Duodenal mucosa (tissue), 2 donors: ENCODE data around the gene CUL4A.

Experiments
- H3K27ac ChIP-seq: one replicate; pipeline ENCODE4 v1.7.0; 2013; ENCODE audit warnings: low read depth, low read length
- H3K27me3 ChIP-seq, 2 donors: one replicate each; pipeline ENCODE4 v1.7.0; 2013; ENCODE audit warnings: low read length in 2 of 2, control low read depth in 1 of 2; ENCODE audit not compliant: insufficient read depth in 2 of 2, control insufficient read depth in 1 of 2
- H3K36me3 ChIP-seq, 2 donors: one replicate each; pipeline ENCODE4 v1.7.0; 2013; ENCODE audit warnings: low read length in 2 of 2, control low read depth in 1 of 2; ENCODE audit not compliant: insufficient read depth in 2 of 2, control insufficient read depth in 1 of 2
- H3K4me1 ChIP-seq, 2 donors: one replicate each; pipeline ENCODE4 v1.7.0; 2013; ENCODE audit warnings: low read length in 2 of 2, control low read depth in 1 of 2; ENCODE audit not compliant: insufficient read depth in 2 of 2, control insufficient read depth in 1 of 2
- H3K4me3 ChIP-seq, 2 donors: one replicate each; pipeline ENCODE4 v1.7.0; 2013; ENCODE audit warnings: low read length in 2 of 2, low read depth in 1 of 2
- H3K9ac ChIP-seq, 2 donors: one replicate each; pipeline ENCODE4 v1.7.0; 2013; ENCODE audit warnings: low read length in 2 of 2, low read depth in 1 of 2
- H3K9me3 ChIP-seq, 2 donors: one replicate each; pipeline ENCODE4 v1.7.0; 2013; ENCODE audit warnings: low read length in 2 of 2, control low read depth in 1 of 2; ENCODE audit not compliant: control insufficient read depth in 1 of 2

CUL4A gene

DNA sequence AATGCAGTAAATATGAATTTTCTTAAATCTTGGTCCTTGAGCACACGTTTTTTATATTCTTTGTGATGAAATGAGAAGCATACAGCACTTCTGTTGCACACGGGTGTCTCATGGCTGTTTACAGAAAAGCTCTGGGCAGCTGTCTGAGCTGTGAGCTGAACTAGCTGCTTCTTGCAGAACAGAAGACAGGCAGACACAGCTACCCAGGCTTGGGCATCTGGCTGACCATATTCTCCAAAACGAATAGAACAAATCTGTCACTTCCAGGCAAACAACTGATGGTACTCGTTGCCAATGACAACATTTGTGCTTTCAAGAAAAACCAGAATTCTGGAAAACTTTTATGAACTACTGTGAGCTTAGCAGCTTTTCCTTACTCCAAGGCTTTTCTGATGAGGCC lies 17.1 kb upstream of the CUL4A start:
- Histone ChIP-seq H3K4me3 (no peak overlapping the region), H3K27me3 (no peaks in the 10 kb centered on the region), H3K36me3 (peaks cover 32 to 78% of the 10 kb centered on the region in 2 donors), H3K27ac (no peak overlapping the region), H3K9me3 (no peaks in the 10 kb centered on the region), H3K4me1 (no peaks in the 10 kb centered on the region), H3K9ac (no peak overlapping the region)

DNA sequence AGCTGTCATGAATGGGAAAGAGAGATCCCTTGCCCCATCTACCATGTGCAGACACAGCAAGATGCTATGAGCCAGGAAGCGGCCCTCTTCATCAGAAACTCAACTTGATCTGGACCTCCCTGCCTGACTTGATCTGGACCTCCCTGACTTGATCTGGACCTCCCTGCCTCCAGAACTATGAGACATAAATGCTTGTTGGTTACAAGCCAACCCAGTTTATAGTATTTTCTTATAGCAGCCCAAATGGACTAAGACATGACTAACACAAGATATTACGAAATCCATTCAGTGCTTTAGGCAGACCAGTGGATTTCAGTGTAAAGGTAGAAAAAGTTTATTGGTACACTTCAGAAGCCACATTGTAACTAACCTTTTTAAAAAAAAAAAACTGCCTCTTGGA lies 16.5 kb upstream of the CUL4A start:
- Histone ChIP-seq H3K27me3 (no peaks in the 10 kb centered on the region), H3K9ac (no peak overlapping the region), H3K27ac (no peak overlapping the region), H3K4me3 (no peak overlapping the region), H3K4me1 (no peaks in the 10 kb centered on the region), H3K9me3 (no peaks in the 10 kb centered on the region), H3K36me3 (peaks cover 38 to 83% of the 10 kb centered on the region in 2 donors)

DNA sequence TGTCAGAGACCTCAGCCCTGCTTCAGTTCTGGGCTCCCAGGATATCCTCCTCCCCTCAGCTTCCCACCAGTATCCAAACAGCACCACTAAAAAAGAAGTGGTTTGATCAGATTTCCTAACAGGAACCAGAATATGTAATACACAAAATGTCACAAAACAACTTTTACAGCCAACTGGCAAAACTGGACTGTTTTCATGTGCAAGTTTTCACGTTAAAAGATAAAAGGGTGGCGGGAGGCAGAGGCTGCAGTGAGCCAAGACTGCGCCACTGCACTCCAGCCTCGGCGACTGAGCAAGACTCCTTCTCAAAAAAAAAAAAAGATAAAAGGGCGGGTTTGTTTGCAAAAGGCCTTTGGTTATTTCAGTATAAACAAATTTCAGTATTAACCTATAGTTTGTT lies 14.1 kb upstream of the CUL4A start:
- Histone ChIP-seq H3K27ac (no peak overlapping the region), H3K4me1 (no peaks in the 10 kb centered on the region), H3K9me3 (no peaks in the 10 kb centered on the region), H3K36me3 (peaks cover 37 to 89% of the 10 kb centered on the region in 2 donors), H3K9ac (no peak overlapping the region), H3K4me3 (no peak overlapping the region), H3K27me3 (no peaks in the 10 kb centered on the region)

GRCh38 chr13:113196970-113197737 lies 12.3 kb upstream of the CUL4A start:
- Histone ChIP-seq H3K36me3 (peaks cover 33 to 73% of the 10 kb centered on the region in 2 donors), H3K9me3 (no peaks in the 10 kb centered on the region), H3K27me3 (no peaks in the 10 kb centered on the region), H3K27ac (no peak overlapping the region), H3K9ac (no peak overlapping the region), H3K4me3 (no peak overlapping the region), H3K4me1 (no peaks in the 10 kb centered on the region)

DNA sequence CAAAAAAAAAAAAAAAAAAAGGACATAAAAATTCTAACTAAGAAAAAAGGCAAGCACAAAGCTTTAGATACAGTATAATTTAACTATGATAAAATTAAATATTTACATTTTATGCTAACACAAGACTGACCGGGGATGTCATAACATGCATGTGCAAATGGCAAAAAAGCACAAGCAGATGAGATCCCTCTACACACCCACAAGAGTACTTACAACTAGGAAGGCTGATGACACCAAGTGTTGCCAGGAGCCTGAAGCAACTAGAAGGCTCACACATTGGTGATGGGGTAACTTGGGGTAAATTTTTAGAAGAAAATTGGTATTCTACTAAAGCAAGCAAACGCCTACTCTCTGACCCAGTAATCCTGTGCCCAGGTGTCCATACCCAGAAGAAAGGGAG lies 7.6 kb upstream of the CUL4A start:
- peaks cover 13 to 49% of the 10 kb centered on the region in 2 donors for H3K36me3 ChIP-seq

DNA sequence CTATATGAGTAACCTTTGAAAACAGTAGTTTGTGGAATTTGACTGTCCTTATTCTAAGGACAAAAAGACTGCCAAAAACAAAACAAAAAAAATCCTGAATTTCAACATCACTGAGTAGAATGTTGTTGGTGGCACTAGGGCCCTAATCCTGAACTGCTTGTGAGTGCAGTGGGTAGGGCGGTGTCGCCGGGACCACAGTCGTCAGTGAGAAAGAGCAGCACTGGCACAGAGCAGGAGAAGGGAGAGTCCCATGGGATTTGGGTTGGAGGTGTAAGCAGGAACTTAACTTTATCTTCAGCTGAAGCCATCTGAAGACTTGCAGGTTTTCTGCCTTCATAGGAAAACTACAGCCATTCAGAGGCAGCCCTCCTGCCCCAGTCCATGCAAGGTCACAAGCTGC lies 6.5 kb upstream of the CUL4A start:
- no peaks in the 10 kb centered on the region for H3K9me3 ChIP-seq
- H3K27ac ChIP-seq = no peak overlapping the region
- peaks cover 5 to 20% of the 10 kb centered on the region in 2 donors for H3K4me1 ChIP-seq
- peaks cover 2 to 38% of the 10 kb centered on the region in 2 donors for H3K36me3 ChIP-seq
- no peak overlapping the region for H3K4me3 ChIP-seq
- H3K27me3 ChIP-seq = no peaks in the 10 kb centered on the region
- no peak overlapping the region for H3K9ac ChIP-seq

More for the DNA sequence above, 7.6 kb upstream of the CUL4A start:
- Histone ChIP-seq H3K9me3 (no peaks in the 10 kb centered on the region), H3K27me3 (no peaks in the 10 kb centered on the region), H3K4me3 (no peak overlapping the region), H3K4me1 (peaks cover 2 to 9% of the 10 kb centered on the region in 2 donors), H3K27ac (no peak overlapping the region), H3K9ac (no peak overlapping the region)

GRCh38 chr13:113203507-113204377 lies 5.7 kb upstream of the CUL4A start:
- H3K27me3 ChIP-seq = no peaks in the 10 kb centered on the region
- no peak overlapping the region for H3K9ac ChIP-seq
- peaks cover 0 to 31% of the 10 kb centered on the region in 2 donors for H3K36me3 ChIP-seq
- peaks cover 5 to 21% of the 10 kb centered on the region in 2 donors for H3K4me1 ChIP-seq
- H3K27ac ChIP-seq = no peak overlapping the region
- no peaks in the 10 kb centered on the region for H3K9me3 ChIP-seq
- no peak overlapping the region for H3K4me3 ChIP-seq

GRCh38 chr13:113204378-113204734 lies 5.1 kb upstream of the CUL4A start:
- Histone ChIP-seq H3K9ac (no peak overlapping the region), H3K9me3 (no peaks in the 10 kb centered on the region), H3K4me1 (peaks cover 5 to 21% of the 10 kb centered on the region in 2 donors), H3K36me3 (peaks cover 0 to 25% of the 10 kb centered on the region in 2 donors), H3K27ac (no peak overlapping the region), H3K4me3 (no peak overlapping the region), H3K27me3 (no peaks in the 10 kb centered on the region)

GRCh38 chr13:113205428-113205931 lies 3.9 kb upstream of the CUL4A start:
- no peaks in the 10 kb centered on the region for H3K27me3 ChIP-seq
- H3K36me3 ChIP-seq = peaks cover 0 to 15% of the 10 kb centered on the region in 2 donors
- no peak overlapping the region for H3K4me3 ChIP-seq
- no peak overlapping the region for H3K27ac ChIP-seq
- no peaks in the 10 kb centered on the region for H3K9me3 ChIP-seq
- no peak overlapping the region for H3K9ac ChIP-seq
- peaks cover 9 to 21% of the 10 kb centered on the region in 2 donors for H3K4me1 ChIP-seq

- H3K9ac ChIP-seq = peak overlapping the region; percentile 81 to 96
- peak overlapping the region; percentile 89 for H3K4me3 ChIP-seq
- no peaks in the 10 kb centered on the region for H3K27me3 ChIP-seq
- H3K9me3 ChIP-seq = no peaks in the 10 kb centered on the region
- peaks cover 3 to 24% of the 10 kb centered on the region in 2 donors for H3K36me3 ChIP-seq
- H3K27ac ChIP-seq = no peak overlapping the region
- peaks cover 19 to 28% of the 10 kb centered on the region in 2 donors for H3K4me1 ChIP-seq
Measured at GRCh38 chr13:113207460-113207859, 2.0 kb upstream of the CUL4A start.
